ENCODE measurements around the gene PLXDC2.

PLXDC2 gene

DNA sequence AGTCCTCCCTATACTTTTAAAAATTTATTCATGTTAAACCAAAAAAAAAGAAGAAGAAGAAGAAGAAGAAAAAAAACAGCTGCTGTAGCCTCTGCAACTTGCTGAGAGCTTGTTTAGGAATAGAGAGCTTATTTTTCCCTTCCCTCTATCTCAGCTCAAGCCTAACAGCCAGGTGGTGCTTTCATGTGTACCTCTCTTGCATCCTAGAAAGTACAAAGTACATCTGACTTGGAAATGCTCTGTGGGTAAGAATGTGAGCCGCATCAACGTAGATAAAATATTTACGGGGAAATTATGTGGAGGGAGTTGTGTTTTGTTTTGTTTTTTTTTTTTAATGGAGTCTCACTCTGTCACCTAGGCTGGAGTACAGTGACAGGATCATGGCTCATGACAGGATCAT lies 99.6 kb downstream of the PLXDC2 start:
- no peak for FAIRE-seq

GRCh38 chr10:19917751-19918478 lies 101.7 kb downstream of the PLXDC2 start:
- no peak for FAIRE-seq

- no peak for FAIRE-seq
Measured at GRCh38 chr10:19918794-19919193, 102.6 kb downstream of the PLXDC2 start.

DNA sequence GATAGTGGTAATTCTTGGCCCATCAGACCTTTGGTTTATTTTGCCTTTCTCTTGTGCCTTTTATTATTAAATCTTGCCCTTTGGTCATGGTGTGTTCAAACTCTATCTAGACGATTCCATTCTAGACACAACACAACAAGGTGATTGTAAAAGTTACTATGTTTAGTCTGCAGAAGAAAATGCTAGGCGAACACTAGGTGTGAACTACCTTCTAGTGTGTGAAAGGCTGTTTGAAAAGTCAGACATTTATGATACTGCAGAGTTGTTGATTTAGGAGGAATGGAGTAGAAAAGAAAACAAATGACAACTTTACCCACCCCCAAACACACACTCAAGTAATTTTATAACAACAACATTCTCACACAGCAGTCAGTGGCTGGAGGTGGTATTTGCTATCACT lies 103.4 kb downstream of the PLXDC2 start:
- no peak for FAIRE-seq

DNA sequence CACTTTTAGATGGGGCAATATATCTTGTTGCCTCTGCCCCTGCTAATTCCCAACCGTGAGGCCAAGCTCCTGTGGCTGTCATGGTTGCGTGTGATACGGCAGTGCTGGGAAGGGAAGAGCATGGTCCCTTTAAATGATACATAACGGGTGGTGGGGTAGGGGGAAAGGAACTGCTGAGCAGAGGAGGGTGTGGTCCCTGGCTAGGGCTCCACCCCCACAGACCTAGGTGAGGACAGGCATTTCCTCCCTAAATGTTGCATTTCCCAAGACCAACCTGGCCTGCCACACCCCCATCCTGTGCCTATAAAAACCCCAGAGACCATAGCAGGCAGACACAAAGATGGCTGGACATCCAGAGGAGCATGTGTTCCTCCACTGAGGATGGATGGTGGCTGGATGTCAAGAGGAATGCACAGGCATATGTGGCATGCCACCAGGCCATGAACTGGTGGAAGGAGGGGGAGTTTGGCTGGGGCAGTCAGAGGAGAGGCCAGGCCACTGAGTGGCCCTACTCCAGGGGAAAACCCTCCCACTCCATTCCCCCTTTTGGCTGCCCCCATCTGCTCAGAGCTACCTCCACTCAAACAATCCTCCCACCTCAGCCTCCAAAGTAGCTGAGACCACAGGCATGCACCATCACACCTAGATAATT lies 104.0 kb downstream of the PLXDC2 start:
- FAIRE-seq = no peak

- no peak for FAIRE-seq
Measured at GRCh38 chr10:19921300-19922140, 105.3 kb downstream of the PLXDC2 start.

GRCh38 chr10:19922236-19922963 lies 106.2 kb downstream of the PLXDC2 start:
- no peak for FAIRE-seq

DNA sequence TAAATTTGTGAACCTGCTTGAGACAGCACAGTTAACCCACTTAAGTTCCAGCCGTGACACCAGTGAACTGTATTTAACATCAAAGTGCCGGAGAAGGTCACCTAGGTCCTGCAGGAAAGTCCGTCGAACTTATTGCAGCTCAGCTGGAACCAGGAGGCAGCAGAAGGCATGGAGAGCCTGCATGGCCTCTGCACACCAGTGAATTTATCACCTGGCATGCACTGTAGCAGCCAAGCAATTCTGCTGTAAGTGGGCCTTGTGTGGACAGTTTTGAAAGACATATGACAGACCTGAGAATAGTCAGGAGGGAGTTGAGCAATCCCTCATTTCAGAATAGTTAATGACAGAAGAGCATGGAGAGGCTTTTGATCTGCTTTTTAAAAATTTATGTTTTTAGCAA lies 108.8 kb downstream of the PLXDC2 start:
- FAIRE-seq = no peak

DNA sequence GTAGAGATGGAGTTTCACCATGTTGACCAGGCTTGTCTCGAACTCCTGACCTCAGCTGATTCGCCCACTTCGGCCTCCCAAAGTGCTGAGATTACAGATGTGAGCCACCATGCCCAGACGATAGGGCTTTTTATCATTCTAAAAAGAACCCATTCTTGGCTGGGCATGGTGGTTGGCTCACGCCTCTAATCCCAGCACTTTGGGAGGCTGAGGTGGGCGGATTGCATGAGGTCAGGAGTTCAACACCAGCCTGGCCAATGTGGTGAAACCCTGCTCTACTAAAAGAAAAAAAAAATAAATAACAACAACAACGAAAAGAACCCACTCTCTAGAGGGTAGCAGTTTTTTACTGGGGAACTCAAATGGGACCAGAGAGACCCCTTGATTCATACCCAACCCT lies 112.7 kb downstream of the PLXDC2 start:
- FAIRE-seq = no peak

DNA sequence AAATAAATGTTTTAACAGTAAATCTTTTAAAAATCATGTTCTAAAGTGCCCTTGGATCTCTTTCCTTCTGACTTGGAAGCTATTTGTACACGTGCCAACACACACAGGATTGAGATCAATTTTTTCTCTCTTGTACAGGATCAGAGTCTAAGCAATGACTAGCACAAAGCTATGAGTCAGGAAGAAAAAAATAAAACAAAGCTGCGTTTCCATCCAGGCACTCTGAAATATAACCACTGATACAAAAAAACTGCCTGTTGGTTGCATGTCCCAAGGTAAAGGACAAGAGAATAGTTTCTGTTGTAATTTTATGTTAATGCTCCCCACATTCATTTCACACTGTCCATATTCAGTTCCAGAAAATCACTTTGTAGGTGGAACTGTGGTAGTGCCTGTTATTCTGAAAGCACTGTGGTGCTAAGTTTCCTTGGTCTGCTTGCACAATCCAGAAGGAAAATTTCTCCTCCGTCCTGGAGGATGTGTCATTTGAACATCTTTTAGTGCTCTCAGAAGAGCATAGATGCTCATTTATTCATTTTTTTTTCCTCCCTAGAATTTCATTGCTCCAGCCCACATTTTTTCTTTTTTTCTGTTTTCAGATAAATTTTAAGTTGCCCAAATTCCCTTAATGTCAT lies 113.4 kb downstream of the PLXDC2 start:
- no peak for FAIRE-seq

GRCh38 chr10:19930936-19931893 lies 115.0 kb downstream of the PLXDC2 start:
- FAIRE-seq = no peak

DNA sequence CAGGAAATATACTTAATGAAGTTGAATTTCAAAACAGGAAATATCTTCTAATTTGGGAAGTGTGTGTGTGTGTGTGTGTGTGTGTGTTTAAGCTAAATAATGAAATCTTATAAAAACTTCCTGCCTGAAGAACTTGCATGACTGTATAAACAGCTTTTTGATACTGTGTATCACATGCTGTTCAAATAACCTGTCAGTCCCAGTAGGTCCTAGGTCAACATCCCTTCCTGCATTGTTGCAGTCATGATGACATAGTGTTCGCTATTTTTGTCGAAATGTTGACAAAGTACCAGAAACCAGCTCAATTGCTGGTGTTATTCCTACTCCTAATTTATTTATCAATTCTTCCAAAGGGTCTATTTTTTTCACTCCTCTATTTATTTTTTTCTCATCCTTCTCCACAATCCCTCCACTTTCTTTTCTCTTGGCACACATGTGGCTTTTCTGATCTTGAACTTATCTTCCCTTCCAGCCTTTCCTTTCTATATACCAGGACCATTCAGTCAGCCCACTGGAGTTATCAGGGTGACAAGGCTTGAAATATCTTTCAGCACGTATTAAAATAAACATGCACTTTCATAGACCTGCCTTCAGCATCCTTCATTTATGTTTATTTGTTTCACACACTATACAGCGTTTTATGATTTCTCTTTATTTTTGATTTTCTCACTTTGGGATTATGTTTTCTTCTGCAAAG lies 115.8 kb downstream of the PLXDC2 start:
- no peak for FAIRE-seq

DNA sequence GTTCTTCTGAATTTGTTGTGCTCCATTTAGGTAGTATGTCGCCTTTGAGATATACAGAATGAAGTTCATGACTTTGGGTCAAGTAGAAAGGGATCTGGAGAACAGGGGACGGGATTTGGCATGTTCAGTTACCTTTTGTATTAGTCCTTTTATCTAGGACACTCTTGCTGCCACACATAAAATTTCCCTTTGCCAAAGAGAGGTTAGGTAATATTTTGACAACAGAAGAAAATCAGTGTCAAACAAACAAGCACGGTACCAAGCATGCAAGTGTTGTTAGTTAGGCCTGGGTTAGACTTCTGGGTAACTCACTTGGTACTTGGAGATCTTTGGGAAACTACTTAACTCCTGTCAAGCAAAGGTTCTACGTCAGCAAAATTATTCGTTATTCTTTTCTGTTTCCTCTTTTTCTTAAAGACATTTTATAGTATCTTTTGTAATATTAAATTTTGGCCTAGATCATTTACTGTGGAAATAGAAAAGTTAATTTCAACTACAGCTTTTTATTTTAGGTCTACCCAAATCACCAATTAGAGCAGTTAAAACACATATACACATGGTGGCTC lies 116.7 kb downstream of the PLXDC2 start:
- FAIRE-seq = no peak

- no peak for FAIRE-seq
Measured at GRCh38 chr10:19933772-19934171, 117.5 kb downstream of the PLXDC2 start.

DNA sequence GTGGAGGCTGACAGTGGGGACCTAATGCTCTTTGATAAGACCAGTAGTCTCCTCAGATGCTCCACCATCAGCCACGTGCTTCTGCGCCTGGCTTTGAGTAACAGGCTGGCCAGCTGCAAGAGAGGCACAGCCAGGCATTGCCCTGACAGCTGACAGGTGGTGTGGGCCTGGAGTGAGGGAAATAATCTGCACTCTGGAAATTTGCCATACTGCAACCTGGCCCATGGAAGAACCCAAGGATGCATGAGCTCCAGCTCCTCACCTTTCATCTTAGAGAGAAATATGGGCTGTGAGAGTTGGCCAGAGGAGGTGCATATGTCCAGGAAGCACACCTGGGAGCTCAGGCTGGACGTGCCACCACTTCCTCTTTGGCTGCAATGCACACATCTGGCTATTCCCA lies 118.9 kb downstream of the PLXDC2 start:
- FAIRE-seq = no peak

- no peak for FAIRE-seq
Measured at GRCh38 chr10:19936289-19936688, 120.1 kb downstream of the PLXDC2 start.

DNA sequence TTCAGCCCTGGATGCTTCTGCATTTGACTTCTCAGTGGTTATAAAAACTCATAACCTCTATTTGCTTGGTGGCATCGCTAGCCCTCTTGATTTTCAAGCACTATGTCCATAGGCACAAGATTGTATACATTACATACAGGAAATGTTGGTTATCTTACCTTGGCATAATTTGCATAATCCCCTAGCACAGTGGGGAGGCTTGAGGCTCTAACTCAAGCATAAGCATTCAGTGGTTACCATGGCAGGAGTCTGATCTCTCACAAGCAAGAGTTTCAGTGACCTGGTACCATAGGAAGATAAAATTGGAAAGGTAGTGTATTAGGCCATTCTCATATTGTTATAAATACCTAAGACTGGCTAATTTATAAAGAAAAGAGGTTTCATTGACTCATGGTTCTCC lies 121.8 kb downstream of the PLXDC2 start:
- FAIRE-seq = no peak

- no peak for FAIRE-seq
Measured at GRCh38 chr10:19941206-19941880, 125.1 kb downstream of the PLXDC2 start.

DNA sequence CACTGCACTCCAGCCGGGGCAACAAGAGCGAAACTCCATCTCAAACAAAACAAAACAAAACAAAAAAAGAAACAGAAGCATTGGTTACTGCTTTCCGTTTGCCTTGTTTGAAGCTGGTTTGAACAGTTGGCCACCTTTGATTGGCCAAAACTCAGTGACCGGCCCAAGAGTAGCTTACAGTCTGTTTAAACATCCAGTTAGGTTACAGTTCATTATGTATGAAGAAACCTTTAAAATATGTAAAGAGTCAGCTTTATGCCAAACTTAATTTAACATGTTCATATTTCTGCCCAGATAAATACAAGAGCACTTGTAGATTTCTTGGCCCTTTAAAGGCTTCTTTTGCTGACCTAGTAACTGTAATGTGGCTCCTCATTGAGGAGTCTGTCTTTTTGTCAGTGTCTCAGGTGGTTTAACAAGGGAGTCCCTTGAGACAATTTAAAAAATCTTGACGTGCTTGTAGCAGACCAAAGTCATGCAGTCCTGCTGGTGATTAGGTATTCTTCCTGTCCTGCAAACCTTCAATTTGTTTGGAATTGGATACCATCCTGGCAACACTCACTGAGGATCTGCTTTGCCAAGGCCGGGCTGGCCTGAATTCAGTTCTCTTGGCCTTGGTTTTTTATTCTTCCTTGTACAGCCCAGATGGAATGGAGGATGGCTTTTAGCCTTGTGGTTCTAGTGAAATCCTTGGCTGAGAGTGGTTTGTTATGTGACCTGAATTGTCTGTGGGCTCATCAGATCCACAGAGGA lies 128.9 kb downstream of the PLXDC2 start:
- no peak for FAIRE-seq
